ENCODE measurements around the gene IL1RAPL1.

GRCh38 chrX:29487214-29487613 is 900.0 kb downstream of the IL1RAPL1 start:
- TF ChIP-seq POLR2A (IDR thresholded peaks at IDR 0.05) (no peak), EP300 (IDR thresholded peaks at IDR 0.05) (no peak), CTCF (IDR thresholded peaks at IDR 0.05) (no peak)

Measured in tibial nerve (tissue), 4 donors.